ENCODE data around the gene SPTB. TPM values are rescaled to one million over a fixed set of nuclear protein-coding genes. Genes with fewer than 3 reads are reported as not detected.

Gene SPTB
- total RNA-seq, 1 donor from 2014 or later, result not detected

DNA sequence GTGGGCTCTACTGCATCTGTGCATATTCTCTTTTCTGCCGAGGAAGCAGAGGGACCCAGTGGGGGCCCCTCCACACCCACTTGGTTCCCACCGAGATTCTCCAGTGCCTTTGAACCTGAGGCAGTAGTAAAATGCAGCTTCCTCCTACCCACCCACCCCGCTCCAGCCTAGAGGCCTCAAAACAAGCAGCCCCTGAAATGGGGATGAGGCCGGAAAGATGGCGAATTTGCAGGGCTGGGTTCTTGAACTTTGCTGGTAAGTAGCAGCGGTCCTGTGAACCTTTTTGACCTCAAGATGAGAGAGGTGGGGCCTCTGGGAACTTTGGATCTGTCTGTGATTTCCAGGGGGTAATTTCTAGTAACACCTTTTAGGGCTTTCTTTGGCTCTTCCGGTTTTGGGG is 160.1 kb downstream of the SPTB start:
- intact Hi-C loops (cut with micrococcal nuclease), result no loop called here

- intact Hi-C loops (cut with micrococcal nuclease), result no loop called here
Observed at GRCh38 chr14:64718762-64719161, 160.9 kb downstream of the SPTB start.

GRCh38 chr14:64717870-64718269 is 161.8 kb downstream of the SPTB start:
- intact Hi-C loops (cut with micrococcal nuclease), result no loop called here

DNA sequence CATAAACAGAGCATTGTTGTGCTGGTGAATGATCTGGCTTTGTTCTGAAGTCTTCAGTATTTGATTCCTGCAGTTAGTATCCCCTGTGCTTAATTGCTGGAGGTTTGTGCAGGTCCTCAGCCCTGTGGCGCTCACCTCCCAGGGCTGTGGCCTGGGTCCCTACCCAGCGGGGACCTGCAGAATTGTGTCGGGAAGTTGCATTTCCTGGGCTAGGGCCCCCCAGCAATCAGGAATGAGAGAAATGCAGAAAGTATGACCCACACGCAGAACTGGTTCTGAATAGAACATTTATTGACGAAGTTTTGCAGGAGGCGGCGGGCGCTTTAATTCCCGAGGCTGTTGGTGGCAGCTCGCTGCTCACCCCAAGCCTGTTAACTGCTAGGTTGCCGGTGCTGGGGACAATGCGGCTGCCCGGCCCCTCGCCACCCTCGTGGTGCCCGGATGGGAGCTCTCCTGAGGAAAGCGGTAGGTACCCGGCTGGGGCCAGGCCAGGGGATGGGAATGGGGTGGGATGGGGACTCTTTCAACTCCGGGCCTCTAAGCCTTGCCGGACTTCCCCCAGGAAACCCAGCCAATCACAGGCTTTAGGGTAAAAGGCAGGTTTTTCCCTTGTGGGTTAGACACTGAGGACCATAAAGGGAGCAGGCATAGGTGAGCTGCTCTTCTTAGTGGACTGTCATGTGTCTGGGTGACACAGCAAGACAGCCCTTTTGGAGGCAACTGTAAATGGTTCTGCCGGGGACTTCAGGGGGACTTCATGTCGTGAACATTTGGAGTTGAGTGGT is 163.9 kb downstream of the SPTB start:
- intact Hi-C loops (cut with micrococcal nuclease), result no loop called here

DNA sequence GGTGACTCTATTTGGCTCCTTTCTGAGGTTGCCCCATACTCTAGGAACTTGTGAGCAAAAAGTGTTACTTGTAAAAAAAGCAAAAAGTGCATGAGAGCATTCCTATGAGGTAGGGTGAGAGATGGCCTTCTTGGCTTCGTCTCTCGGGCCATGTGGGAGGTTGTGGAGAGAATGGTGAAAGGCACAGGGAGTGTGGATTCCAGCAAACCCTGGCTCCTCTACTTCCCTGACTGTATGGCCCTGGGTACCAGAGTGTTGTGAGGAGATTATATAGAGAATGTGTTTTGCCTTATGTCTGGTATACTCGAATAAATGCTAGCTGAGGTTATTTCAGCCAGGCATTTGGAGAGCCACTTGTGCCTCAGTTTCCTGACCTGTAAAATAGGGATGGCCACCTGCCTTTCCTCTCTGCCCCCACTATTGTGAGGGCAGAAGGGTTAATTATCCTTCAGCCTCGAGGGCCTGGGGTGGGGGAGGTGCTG is 164.5 kb downstream of the SPTB start:
- intact Hi-C loops (cut with micrococcal nuclease), result no loop called here

- intact Hi-C loops (cut with micrococcal nuclease), result loop anchor here (1.0 kb wide), 1 partner anchor 9 kb away; no protein-coding TSS in a partner anchor
Observed at GRCh38 chr14:64714432-64715025, 165.2 kb downstream of the SPTB start.

DNA sequence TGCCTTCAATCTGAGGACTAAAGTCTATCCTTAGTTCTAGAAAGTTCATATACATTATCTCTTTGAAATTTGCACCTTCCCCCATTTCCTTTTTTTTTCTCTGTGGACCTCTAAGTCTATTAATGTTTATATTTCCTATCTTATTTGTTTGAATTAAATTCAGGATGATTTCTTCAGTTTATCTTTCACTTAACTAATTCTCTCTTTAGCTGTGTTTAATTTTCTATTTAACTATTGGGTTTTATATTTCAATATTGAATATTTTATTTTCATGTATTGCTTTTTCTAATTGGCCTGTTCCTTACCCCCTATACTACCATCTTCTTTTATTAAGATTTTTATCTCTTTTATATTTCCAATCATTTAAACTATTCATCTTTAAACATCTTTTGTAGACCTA is 166.0 kb downstream of the SPTB start:
- intact Hi-C loops (cut with micrococcal nuclease), result loop anchor here (1.0 kb wide), 1 partner anchor 10 kb away; no protein-coding TSS in a partner anchor

DNA sequence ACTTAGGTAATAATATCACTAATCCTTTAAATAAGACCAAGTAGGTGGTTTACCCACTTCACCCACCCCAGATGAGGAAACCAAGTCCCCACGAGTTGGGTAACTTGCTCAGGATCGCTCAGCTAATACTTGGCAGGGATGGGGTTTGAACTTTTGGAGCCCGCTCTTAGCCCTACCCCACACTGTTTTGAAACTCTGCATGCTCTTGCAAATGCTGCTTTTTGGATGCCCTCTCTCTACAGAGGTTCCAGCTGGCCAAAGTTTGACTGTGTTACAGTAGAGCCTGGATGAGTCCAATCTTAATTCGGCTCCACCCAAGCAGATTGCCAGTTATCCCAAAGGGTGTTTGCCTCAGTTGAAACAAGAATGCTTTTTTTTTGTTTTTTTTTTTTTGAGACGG is 168.7 kb downstream of the SPTB start:
- intact Hi-C loops (cut with micrococcal nuclease), result no loop called here

DNA sequence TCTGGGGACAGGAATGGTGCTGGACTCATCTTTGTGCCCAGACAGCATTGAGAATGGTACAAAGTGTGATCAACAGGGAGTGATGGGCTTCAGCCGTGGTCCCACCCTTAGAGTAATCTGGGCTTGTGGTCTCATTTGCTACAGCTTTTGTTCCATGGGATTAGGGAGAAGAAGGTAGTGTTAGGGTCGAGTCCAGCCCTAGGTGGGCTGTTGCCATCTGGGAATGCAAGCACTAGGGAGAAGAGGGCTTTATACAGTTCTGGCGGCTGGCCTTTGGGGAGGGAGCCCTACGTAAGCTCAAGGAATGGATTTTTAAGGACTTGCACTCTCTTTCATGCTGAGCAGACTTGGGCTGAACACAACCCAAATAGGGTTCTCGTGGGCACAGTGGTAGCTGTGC is 170.6 kb downstream of the SPTB start:
- intact Hi-C loops (cut with micrococcal nuclease), result loop anchor here (2.0 to 10.0 kb wide), 3 partner anchors 53 to 386 kb away; partner anchors contain the start of gene ZBTB25

- intact Hi-C loops (cut with micrococcal nuclease), result loop anchor here (1.0 to 10.0 kb wide), 5 partner anchors 15 to 386 kb away; partner anchors contain the start of gene ZBTB25
Observed at GRCh38 chr14:64708148-64709004, 171.3 kb downstream of the SPTB start.

GRCh38 chr14:64707661-64708060 is 172.0 kb downstream of the SPTB start:
- intact Hi-C loops (cut with micrococcal nuclease), result loop anchor here (1.0 to 10.0 kb wide), 6 partner anchors 8 to 387 kb away; partner anchors contain the start of gene ZBTB25

GRCh38 chr14:64706593-64707193 is 173.0 kb downstream of the SPTB start:
- intact Hi-C loops (cut with micrococcal nuclease), result loop anchor here (1.0 to 10.0 kb wide), 3 partner anchors 7 to 388 kb away; no protein-coding TSS in a partner anchor

DNA sequence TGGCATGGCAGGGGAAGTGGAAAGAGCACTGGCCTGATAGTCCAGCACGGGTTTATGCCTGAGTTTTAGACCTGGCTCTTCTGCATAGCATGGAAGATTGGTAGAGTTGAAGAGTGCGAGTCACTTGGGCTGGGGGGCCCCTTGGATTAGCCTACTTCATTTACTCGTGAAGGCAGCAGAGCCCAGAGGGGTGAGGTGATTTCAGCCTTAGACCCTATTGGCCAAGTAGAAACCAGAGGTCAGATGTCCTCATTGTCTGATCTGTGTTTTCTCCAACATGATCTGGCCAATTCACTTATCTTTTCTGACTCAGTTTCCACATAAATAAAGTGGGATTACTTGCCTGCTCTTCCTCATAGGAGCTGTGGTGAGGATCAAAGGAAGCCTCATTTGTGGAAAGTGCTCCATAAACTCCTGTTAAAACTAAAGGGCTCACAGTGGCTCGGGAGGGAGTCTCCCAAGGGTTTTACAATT is 173.6 kb downstream of the SPTB start:
- intact Hi-C loops (cut with micrococcal nuclease), result loop anchor here (5.0 to 10.0 kb wide), 2 partner anchors 56 to 389 kb away; no protein-coding TSS in a partner anchor

DNA sequence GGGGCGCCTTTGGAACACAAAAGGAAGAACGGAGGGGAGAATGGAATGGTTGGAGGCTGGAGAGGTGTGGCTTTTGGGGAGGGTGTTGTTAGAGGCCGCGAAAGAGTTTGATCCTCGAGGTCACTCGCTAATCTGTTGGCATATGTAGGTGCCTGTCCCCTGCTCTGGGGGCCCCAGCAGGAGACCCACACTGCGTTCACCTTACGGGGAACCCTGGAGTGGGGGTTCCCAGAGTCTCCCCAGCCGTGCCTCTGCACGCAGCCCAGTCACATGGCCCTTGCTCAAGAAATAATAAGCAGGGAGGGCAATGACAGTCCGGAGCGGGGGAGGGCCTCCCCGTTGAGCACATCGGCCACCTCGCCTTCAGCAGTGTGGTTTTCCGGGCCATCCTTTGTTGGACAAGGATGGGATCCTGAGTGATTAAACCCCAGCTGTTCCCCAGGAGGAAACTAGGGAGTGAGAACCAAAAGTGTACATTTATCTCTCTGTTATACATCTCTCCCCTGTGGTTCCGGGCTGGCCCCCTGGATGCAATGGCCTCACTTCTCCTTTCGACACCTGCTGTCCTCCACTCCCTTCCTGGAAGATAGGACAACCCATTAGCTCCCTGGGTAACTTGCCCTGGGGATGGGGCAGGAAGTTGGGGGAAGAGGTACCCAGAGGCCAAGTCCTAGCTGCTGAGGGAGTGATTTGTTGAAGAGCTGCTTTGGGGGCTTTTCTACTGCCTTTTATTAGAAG is 174.2 kb downstream of the SPTB start:
- intact Hi-C loops (cut with micrococcal nuclease), result loop anchor here (2.0 to 10.0 kb wide), 3 partner anchors 57 to 389 kb away; partner anchors contain the start of gene HSPA2

- intact Hi-C loops (cut with micrococcal nuclease), result loop anchor here (2.0 to 10.0 kb wide), 3 partner anchors 57 to 390 kb away; partner anchors contain the start of gene HSPA2
Observed at GRCh38 chr14:64704743-64705380, 174.8 kb downstream of the SPTB start.

GRCh38 chr14:64704143-64704742 is 175.5 kb downstream of the SPTB start, which contains the start of gene PLEKHG3:
PLEKHG3 (plus strand) TSS chr14:64704424; CDS start chr14:64727632, 23,208 bp downstream.
- intact Hi-C loops (cut with micrococcal nuclease), result loop anchor here (2.0 to 10.0 kb wide), 2 partner anchors 163 to 391 kb away; partner anchors contain the start of gene HSPA2

GRCh38 chr14:64703395-64704142 is 176.1 kb downstream of the SPTB start:
- intact Hi-C loops (cut with micrococcal nuclease), result loop anchor here (2.0 to 10.0 kb wide), 2 partner anchors 163 to 391 kb away; partner anchors contain the start of gene HSPA2

Measured in T-helper 1 cell treated with Interleukin-12 subunit alpha and Interleukin-12 subunit beta and Interleukin-4 antibody, amounts not matched to agents 30 ng/mL and 1 ng/mL, for 36 hours (primary cell).